ENCODE data around the gene SRRM2.

Gene SRRM2

DNA sequence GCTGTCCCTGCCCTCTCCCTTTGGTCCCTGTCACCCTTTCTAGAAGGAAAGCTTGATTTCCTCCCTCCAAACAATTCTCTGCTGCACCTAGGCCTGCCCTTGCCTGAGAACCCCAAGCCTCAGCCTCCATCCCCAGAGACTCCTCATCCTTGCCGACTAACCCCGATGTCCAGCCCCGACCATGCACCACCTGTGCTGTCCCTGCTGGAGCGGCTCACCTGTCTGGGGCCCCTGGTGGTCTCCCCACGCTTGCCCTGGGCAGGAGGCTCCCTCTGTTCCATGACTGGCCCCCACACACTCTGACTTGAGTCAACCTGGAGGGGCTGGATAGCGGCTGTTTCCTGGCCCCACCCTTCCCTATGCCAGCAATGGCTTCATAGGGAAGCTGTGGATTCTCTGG, 12.0 kb upstream of the SRRM2 start:
- no peak for DNase-seq

DNA sequence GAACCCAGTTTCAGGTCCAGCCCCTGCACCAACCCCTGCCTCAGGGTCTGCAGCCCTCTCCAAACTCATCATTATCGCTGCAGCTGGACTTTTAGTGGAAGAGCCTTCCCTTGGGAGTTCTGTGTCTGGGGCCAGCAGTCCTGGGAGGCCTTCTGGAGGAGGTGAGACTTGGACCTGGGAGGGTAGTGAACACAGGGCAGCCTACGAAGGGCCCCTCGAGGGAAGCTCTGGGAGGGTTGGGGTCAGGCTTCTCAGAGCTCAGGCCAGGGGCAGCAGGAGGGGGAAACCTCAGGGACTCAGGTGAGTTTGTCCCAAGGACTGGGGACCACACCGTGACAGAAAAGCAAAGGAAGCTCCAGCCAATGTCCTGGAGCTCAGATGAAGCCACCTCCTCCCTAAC, 11.3 kb upstream of the SRRM2 start:
- no peak for DNase-seq

DNA sequence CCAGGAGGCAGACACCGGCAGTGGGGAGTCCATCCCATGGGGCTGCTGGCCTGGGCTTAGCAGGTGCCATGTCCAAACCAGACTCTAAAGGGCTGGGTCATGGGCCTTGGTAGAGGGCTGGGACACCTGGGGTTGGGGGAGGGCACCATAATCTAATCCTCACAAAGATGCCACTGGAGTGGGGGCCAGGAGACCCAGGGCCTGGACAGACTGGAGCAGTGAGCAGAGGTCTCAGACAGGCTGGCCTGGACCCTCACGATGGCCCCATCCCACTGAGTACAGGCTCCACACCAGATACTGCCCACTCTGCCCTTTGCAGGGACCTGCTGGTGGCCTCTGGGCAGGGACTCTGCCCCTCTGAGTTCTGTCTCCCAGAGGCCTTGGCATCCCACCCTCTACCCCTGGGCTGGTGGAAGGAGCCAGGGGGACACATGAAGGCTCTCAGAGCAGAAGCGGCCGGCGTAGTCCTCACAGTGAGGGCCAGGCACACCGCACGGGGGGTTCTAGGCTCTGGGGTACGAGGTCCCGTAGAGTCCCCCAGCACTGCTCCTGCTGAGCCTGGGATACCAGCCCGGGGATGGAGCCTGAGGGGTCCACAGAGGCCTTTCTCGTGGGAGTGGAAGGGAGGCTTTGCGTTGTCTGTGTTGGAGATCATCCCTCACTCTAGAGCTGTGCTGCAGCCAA, 10.0 kb upstream of the SRRM2 start:
- no peak for DNase-seq

DNA sequence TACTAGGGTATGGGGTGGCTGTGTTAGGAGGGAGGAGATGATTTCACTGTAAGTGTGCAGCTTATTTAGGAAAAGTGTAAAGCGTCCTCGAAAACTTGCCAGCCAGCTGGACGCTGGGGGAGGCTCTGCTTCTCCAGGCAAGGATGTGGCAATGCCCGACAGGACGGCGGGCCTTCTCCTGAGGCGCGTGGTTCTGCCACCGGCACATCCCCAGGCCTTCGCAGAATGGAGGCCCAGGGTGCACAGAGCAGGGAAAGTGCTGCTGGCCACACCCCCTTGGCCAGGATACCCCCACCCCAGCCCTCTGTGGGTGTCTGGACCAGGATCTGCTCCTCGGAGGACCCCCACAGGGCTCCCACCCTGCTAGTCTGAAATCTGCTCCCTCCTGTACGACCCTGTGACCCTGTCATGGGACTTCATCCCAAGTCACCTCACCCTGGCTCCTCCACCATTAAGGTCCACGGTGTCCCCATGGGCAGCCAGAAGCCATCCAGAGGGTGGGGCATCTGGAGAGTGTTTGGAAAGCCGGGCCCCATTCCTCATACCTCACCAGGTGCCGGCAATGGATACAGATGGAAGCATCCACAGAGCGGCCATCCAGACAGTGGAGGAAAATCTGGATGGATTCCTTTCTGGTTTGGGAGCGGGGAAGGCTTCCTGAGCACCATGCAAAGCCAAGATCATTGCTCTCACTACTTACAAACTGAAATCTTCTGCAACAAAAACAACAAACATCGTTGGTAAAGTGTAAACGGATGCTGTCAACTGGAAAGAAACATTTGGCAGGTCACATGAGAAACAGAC, 9.2 kb upstream of the SRRM2 start:
- DNase-seq = no peak

DNA sequence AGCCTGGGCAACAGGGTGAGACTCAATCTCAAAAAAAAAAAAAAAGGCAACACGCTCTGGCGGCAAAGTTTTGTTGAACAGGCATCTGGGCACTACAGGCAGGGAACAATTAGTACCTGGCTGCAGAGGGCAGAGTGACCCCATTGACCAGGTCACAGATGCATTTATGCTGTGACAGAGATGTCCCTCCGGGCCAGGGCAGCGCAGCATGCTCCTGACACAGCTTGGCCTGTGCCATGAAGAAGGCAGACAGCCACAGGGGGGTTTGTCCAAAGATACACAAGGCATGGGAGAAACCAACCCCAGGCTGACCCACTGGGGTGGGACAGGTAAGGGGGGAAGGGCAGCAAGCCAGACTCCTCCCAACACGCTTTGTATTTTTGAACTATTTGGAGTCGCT, 7.7 kb upstream of the SRRM2 start:
- no peak for DNase-seq

DNA sequence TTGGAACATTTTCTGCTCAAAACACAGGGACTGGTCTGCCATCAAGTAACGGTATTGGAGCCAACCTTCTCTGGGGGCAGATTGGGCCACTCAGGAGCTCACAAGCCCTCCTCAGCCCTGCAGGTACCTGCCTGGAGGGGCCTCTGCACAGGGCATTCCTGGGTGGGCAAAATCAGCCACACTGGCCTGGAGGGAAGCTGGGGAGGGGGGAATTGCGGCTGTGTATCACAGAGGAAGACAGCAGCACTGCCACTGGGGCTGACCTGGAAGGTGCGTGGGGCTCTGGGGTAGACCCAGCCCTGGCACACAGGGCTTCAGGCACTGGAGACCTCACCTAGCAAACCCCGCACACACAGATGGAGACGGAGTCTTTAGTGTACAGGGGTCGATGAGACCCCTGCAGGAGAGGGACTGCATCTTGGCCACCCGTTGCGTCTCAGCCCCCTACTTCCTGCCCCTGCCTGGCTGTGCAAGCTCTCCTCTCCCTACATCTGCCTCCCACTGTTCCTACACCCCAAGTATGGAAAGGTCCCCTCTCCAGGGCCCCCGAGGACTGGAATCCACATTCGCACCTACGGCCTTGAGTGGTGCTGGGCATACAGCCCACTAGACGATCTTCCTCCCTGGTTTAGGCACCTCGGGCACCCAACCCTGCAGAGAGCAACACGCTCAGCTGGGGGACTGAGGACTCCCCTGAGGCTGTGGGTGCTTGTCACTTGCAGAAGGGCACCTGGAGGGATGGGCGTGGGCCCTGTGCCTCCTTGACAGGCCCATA, 7.1 kb upstream of the SRRM2 start:
- no peak for DNase-seq

DNA sequence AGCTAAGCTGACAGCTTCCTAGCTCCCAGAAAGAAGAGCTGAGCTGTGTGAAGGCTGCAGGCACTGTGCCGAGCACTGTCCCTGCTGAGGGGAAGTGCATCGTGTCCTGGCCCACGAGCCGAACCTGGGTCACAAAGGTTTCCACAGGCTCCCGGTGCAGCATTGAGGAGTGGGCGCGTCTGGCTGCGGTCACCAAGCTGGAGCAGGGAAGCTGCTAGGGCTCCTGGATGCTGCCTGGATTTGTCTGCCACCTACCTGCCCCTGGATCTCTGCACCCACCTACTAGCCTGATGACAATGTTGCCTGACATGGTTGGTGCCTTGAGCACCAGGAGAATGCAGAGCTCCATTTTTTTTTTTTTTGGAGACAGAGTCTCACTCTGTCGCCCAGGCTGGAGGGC, 6.5 kb upstream of the SRRM2 start:
- DNase-seq = no peak

DNA sequence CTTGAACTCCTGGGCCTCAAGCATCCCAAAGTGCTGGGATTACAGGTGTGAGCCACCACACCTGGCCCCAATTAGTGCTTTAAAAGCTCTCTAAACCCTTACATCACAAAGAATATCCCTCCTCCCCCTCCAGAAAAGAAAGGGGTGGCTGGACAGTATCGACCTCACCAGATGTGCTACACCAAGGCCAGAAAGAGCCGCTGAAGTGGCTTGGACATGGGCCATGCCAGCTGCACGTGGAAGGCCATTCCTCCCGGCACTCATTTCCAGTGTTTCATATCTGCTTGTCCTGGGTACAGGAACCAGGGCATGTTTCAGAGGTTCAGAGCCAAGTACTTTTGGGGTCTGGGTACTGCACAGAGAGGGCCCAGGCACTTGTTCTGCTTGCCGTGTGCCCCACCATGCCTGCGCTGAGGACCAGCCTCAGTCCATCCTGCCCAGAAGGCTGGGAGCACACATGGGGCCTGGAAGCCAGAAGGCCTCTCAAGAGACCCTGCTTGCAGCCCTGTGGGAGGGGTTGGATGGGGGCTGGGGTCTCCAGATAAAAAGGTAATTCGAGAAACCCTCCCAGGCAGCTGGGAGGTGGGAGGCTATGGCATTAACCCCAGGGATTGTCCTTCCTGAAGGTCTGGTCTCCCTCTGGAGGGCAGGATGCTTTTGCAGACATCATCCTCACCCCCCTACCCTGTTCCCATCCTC, 3.5 kb upstream of the SRRM2 start:
- DNase-seq = no peak

DNA sequence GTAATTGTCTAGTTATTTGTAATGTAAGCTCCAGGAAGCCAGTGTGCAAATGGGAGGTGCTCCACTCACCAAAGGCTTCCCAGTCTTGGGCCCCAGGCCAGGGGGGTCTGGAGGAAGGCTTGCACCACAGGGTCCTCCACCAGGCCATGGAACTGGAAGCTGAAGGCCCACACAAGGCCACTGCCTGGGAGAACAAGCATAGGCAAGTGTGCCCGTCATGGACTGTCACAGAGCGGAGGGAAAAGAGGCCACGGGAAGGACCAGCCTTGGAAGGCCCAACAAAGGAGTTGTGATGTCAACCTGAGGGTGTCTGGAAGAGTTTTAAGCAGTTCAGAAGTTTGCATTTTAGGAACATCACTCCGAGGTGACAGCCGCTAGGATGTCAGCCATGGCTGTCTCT, 3.0 kb upstream of the SRRM2 start:
- no peak for DNase-seq

DNA sequence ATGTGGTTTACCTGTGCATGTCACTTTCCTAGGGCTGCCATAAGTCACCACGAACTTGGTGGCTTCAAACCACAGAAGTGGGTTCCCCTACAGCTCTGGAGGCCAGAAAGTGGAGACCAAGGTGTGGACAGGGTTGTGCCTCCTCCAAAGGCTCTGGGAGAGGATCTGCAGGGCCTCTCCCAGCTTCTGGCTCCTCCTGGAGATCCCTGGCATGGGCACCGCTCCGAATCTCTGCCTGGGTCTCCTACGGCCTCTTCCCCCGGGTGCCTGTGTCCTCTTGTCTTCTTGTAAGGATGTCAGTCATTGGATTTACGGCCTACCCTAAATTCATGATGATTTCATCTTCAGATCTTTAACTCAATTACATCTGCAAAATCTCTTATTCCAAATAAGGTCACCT, 2.5 kb upstream of the SRRM2 start:
- DNase-seq = no peak

DNA sequence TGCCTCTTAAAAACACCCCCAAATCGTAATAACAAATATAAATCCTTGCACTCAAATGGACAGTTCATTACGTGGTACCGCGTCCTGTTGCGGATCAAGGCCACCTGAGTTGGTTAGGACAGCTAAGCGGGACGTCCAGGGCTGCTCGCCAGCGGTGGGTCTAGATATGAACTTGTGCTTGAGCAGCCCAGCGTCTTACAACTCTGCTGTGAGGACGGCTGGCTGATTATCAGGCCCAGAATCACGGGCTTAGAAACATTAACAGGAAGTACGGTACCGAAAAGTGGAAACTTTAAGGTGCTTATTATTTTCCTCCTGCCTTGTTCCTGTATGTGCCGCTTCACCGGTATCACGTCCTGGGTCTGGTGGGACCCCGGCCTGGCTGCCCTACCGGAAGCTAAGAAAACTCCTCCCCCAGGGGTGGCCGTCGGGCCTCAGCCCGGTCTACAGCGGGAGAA, 832 bp upstream of the SRRM2 start:
- DNase-seq = no peak

DNA sequence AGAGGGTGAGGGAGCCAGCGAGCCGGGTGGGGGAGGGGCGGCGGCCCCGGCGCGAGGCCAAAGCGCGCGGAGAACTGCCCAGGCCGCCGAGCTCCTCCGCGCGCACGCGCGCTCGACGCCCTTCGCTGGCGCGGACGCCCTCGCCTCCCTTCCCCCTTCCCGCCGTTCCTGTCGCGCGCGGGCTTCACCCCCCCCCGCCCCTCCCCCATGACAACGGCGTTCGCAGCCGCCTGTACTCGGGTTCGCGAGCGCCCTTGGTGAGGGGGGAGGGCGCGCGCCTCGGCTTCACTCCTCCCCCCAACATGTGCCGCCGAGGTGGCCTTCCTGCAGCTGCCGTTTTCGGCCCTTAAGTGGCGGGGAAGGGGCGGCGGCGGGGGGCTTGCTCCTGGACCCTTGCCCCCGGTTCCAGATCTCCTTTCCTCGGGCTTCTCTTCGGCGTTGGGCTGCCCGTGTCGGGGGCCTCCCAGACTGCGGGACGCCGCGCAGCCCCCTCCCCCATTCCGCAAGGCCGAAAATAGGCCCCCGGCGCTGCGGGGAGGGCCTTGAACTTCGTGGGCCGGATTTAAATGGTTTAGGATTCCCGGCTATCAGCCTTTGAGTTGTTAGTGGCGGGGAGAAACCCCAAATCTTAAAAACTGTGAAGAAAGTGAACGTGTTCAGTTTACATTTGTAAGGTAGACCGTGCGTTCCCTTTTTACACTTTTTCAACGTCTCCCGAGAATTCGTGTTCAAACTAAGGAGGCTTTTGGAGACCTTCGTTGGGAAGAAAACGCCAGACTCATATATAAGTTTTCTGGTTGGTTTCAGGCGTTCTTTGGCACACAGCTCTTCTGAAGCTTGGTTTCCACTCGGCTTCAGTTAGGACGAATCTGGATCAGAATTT, 653 bp downstream of the SRRM2 start:
- DNase-seq = peak; percentile 75 to 81

DNA sequence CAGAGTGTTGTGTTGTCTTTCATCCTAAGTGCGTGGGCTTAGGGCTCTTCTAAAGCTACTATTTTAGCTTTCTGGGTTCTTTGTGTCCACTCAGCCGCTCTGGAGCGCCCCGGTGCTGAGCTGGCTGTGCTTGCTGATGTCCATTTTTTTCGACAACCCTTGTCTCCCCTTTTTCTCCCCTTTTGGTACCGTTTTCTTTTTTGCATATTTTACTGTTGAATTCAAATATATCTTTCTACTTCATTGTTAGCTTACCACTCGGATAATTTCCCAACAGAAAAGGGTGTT, 1.2 kb downstream of the SRRM2 start:
- peak in 1 of 2 donors; percentile 47 for DNase-seq

DNA sequence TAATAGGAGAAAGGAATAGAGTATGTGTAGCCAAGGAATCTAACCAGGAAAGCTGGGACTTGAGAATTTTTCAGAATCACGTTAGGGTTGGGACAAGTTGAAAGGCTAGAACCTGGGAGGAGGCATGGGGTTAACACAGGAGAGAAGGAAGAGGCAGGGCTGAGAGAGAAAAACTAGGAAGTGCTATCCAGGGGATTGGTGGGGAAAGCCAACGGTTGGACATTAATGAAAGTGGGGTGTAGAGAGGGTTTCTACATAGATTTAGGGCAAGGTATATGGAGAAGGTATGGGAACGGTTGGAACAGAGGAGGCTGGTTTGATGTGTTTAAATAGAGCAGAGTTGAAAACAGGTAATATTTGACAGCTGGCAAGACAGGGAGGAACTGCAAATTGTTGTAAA, 2.7 kb downstream of the SRRM2 start:
- no peak for DNase-seq

DNA sequence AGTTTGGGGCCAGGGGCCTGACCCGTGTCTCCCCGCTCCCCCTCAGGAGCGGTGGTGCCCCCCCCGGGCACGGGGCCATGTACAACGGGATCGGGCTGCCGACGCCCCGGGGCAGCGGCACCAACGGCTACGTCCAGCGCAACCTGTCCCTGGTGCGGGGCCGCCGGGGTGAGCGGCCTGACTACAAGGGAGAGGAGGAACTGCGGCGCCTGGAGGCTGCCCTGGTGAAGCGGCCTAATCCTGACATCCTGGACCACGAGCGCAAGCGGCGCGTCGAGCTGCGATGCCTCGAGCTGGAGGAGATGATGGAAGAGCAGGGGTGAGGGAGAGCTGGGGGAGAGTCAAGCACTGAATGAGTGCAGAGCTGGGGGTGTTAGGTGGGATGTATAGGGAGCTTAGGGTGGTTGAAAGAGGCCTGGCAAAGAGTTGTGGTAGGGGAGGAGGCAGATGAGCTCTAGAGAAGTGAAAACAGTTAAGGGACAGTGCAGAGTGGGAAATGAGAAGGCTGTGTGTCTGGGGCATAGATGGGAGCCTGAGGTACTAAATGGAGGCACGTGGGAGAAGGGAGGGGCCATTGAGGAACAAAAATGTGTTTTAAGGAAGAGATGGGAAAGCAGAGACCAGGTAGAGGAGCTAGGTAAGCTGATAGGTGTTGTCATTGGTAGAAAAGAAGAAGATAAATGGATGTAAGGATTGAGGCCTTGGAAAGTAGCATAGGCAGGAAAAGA, 4.0 kb downstream of the SRRM2 start:
- no peak for DNase-seq

DNA sequence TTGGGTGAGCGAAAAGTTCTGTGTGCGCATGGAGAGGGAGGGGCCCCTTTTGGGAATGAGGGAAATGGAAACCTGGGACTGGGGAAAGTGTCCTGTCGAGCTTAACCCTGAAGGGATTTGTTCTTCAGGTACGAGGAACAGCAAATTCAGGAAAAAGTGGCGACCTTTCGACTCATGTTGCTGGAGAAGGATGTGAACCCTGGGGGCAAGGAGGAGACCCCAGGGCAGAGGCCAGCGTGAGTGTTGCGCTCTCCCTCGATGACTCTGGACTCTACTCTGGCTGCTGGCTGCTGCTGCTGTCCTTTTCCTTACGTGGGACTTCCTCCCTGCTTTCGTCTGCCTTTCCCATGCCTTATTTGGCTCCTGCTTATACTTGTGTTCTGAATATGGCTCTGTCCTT, 4.9 kb downstream of the SRRM2 start:
- DNase-seq = no peak

DNA sequence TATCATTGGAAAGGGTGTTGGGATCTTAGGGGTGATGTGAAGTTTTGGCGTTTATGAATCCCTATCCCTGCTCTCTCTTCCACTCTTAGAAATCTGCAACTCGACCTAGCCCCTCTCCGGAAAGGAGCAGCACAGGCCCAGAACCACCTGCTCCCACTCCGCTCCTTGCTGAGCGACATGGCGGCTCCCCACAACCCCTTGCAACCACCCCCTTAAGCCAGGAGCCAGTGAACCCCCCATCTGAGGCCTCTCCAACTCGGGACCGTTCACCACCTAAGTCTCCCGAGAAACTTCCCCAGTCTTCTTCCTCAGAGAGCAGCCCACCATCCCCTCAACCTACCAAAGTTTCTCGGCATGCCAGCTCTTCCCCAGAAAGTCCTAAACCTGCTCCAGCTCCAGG, 9.0 kb downstream of the SRRM2 start:
- no peak for DNase-seq

DNA sequence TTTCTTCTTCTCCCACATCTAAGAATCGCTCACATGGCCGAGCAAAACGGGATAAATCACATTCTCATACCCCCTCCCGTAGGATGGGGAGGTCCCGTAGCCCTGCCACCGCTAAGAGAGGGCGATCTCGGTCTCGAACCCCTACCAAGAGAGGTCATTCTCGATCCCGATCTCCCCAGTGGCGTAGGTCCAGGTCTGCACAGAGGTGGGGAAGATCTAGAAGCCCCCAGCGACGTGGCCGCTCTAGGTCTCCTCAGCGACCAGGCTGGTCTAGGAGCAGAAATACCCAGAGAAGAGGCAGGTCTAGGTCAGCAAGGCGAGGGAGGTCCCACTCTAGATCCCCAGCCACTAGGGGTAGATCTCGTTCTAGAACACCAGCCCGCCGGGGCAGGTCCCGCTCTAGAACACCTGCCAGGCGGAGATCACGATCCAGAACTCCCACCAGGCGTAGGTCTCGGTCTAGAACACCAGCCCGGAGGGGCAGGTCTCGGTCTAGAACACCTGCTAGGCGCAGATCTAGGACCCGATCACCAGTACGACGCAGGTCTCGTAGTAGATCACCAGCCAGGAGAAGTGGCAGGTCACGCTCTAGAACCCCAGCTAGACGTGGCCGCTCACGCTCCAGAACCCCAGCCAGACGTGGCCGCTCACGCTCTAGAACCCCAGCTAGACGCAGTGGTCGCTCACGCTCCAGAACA, 9.6 kb downstream of the SRRM2 start:
- no peak for DNase-seq

DNA sequence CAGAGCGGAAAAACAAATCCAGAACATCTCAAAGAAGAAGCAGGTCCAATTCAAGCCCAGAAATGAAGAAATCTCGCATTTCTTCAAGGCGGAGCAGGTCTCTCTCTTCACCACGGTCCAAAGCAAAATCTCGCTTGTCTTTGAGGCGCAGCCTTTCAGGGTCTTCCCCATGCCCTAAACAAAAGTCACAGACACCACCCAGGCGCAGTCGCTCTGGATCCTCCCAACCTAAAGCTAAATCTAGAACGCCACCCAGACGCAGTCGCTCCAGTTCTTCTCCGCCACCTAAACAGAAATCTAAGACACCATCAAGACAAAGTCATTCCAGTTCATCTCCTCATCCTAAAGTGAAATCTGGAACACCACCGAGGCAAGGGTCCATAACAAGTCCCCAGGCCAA, 10.3 kb downstream of the SRRM2 start:
- no peak for DNase-seq

DNA sequence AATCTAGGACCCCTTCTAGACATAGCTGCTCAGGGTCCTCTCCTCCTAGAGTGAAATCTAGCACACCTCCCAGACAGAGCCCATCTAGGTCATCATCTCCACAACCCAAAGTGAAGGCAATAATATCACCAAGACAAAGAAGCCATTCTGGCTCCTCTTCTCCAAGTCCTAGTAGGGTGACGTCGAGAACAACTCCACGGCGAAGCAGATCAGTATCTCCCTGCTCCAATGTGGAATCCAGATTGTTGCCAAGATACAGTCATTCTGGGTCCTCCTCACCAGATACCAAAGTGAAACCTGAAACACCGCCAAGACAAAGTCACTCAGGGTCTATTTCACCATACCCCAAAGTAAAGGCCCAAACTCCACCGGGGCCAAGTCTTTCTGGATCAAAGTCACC, 10.7 kb downstream of the SRRM2 start:
- no peak for DNase-seq

DNA sequence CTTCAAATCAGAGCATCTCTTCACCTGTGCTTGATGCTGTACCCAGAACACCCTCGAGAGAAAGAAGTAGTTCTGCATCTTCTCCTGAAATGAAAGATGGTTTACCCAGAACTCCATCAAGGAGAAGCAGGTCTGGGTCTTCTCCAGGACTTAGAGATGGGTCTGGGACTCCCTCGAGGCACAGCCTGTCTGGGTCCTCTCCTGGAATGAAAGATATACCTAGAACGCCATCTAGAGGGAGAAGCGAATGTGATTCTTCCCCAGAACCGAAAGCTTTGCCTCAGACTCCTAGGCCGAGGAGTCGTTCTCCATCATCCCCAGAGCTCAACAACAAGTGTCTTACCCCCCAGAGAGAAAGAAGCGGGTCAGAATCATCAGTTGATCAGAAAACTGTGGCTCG, 12.3 kb downstream of the SRRM2 start:
- DNase-seq = no peak

All from inflammatory macrophage (primary cell).